ENCODE data around the gene PORCN.
A peak's percentile ranks its signal among the peaks of the same experiment; 100 is the strongest.
"Not testable (repeated sequence)": the region's sequence is repeated elsewhere in the genome, so short reads cannot be mapped to it uniquely, and the experiment has no call there.

The PORCN gene

DNA sequence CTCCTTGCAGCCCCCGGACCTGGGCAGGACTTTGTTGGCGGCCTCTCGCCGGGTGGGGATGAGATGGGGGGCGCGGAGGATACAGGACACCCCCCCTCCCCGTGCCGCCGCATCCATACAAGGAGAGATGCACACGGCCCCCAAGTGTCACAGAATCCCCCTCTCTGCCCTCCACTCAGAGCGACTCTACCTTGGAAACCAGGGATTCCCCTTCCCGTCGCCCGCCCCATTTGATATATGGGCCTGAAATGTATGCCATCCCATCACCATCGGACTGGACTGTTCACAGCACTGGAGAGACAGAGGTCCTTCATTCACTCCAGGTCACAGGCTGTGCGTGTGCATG, 426 bp downstream of the PORCN start:
- FAIRE-seq: peak; percentile 79
- DNase-seq (ENCODE audit: insufficient read length, low spot score): no peak

DNA sequence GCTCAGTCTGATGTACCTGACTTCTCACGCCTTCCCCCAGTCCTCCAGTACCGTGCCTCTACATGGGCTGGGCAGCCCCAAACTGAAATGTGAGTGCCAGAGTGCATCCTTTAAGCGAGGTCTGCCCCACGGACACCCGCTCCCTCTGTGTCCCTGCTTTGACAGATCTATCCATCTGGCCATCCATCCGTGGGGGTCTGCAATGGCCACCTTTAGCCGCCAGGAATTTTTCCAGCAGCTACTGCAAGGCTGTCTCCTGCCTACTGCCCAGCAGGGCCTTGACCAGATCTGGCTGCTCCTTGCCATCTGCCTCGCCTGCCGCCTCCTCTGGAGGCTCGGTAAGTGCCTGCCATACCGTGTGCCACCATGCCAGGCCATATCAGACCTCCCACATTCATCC, 827 bp downstream of the PORCN start:
- FAIRE-seq: no peak
- DNase-seq (ENCODE audit: insufficient read length, low spot score): no peak

DNA sequence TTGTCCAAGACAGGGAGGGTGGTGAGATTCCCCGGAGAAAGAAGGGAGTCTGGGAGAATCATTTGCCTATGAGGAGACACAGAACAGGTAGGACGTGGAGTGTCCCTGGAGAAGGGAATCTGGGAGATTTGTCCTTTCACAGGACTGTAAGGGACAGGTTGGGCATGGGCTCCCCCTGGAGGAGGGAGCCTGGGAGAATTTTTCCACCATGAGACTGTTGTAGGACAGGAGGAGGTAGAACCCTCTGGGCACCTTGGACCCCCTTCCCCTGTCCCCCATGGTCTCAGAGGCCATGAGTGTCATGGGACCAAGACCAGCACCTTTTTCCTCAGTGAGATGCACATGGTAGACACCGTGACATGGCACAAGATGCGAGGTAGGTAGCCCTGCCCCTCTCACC, 2.8 kb downstream of the PORCN start:
- peak; percentile 45 for FAIRE-seq
- no peak for DNase-seq (ENCODE audit: insufficient read length, low spot score)

DNA sequence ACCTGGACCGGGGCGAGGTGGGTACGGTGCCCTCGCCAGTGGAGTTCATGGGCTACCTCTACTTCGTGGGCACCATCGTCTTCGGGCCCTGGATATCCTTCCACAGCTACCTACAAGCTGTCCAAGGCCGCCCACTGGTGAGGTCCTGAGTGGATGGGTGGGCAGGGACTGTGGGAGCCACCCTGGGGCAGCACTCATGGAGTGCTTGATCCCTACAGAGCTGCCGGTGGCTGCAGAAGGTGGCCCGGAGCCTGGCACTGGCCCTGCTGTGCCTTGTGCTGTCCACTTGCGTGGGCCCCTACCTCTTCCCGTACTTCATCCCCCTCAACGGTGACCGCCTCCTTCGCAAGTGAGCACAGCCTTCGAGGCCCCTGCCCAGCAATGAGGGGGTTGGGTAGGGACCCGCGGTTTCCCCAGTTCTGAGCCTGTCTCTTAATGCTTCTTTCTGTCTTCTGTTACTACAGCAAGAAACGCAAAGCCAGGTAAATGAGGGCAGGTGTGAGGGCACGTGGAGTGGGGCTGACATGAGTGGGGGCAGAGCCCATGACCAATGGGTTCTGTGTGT, 3.7 kb downstream of the PORCN start:
- DNase-seq (ENCODE audit: insufficient read length, low spot score) (no peak), FAIRE-seq (peak; percentile 58)

DNA sequence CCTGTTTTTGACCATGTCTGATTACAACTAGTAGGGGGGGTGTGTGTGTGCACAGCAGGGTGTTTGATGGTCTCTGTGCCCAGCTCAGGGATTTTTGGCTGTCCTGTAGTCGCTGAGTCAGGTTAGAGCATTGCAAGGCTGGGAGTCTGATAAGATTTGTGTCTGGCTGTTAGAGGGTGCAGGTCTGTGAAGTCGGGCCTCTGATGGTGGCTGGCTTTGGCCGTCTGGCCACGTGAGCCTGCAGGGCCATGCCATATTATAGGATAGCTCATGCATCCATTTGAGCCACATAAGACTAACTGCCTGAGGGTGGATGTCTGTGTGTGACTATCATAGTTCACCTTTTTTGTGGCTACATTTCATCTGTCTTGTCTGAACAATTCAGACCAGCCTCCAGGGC, 4.9 kb downstream of the PORCN start:
- DNase-seq (ENCODE audit: insufficient read length, low spot score) (no peak), FAIRE-seq (no peak)

DNA sequence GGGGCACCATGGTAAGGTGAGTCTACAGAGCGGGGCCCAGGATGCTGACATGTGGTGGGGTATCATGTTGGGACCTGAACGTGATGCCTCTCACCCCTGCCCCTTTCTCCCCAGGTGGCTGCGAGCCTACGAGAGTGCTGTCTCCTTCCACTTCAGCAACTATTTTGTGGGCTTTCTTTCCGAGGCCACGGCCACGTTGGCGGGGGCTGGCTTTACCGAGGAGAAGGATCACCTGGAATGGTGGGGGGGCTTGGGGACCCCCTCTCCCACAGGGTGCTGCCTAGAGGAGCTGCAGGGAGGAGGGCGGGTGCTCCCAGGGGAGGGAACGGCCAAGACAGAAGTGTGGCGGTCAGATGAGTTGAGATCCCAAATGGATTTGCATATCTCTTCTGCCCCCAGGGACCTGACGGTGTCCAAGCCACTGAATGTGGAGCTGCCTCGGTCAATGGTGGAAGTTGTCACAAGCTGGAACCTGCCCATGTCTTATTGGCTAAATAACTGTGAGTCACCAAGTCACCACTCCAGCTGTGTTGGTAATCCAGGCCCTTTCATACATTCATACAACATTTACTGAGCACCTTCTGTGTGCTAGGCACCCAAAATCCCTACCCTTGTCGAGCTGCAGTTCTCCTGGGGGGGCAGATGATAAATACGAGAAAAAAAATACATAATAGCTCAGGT, 5.5 kb downstream of the PORCN start:
- FAIRE-seq: peak; percentile 54
- no peak for DNase-seq (ENCODE audit: insufficient read length, low spot score)

DNA sequence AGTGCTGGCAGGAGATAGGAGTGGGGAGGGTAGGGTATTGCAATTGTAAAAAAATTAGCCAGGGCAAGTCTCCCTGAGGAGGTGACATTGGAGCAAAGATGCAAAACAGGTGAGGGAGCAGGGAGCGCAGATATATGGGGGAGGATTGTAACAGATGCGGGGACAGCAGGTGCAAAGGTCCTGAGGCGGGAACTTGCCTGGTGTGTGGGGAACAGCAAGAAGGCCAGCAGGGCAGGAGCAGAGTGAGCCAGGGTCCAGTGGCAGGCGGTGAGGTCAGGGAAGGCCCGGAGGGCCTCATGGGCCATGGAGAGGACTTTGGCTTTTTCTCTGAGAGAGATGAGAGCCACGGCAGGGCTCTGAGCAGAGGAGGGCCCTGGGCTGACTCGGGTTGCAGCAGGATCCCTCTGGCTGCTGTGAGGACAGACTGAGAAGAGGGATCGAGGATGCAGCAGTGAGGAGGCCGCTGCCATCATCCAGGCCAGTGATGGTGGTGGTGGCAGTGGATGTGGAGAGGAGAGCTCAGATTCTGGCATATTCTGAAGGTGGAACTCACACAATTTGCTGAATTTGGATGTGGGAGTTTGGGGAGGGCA, 6.2 kb downstream of the PORCN start:
- DNase-seq (ENCODE audit: insufficient read length, low spot score) (no peak), FAIRE-seq (no peak)

DNA sequence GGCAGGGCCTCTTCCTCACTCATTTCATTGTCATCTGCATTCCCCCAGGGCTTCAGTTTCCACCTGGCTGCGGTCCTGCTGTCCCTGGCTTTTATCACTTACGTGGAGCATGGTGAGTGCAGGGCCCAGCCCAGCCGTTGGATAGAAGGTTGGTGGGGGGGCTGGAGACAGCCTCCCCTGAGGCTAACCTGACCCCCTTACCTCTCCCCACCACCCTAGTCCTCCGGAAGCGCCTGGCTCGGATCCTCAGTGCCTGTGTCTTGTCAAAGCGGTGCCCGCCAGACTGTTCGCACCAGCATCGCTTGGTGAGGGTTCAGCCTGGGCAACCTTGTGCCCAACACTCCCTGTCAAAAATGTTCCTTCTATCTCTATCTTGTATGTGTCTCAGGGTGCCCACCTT, 7.0 kb downstream of the PORCN start:
- DNase-seq (ENCODE audit: insufficient read length, low spot score) (no peak), FAIRE-seq (no peak)

DNA sequence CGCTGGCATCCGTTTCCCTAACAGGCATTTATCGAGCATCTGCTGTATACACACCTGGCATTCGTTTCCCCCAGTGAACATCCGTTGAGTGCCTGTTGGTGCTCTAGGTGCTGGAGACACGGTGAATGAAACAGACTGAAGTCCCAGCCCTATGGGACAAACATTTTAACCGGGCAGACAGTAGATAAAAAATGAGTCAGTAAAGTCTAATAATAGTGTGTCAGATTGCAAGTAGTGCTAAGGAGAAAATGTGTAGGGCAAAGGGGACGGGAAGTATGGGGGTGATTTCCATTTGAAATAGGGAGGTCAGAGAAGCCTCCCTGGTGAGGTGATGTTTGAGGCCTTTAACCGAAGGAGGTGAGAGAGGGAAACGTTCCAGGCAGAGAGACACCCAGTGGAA, 7.5 kb downstream of the PORCN start:
- FAIRE-seq (no peak), DNase-seq (ENCODE audit: insufficient read length, low spot score) (no peak)

DNA sequence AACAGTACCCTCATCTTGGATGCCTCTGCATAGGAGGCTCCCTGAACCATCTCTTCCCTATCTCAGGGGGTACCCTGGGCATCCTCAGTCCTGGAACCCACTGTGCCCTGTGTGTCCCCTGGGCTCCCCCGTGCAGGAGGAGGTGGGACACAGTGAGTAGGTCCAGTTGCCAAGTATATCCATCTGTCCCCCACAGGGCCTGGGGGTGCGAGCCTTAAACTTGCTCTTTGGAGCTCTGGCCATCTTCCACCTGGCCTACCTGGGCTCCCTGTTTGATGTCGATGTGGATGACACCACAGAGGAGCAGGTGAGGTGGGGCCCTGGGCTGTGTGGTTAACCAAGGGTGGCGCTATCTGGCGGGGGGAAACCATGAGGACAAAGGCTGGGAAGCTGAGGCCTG, 8.2 kb downstream of the PORCN start:
- no peak for DNase-seq (ENCODE audit: insufficient read length, low spot score)
- no peak for FAIRE-seq

DNA sequence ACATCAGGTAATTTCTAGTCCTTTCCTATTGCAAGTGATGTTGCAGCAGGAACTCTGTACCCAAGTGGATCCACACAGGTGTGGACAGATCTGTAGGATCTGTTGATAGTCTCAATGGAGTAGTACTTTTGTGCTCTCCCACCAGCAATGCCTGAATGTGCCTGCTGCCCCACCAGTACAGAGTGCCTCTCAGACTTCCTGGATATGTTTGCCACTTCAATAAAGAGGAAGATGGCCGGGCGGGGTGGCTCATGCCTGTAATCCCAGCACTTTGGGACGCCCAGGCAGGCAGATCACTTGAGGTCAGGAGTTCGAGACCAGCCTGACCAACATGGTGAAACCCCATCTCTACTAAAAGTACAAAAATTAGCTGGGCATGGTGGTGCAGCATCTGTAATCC, 10.7 kb downstream of the PORCN start:
- not testable (repeated sequence) for DNase-seq (ENCODE audit: insufficient read length, low spot score); FAIRE-seq

DNA sequence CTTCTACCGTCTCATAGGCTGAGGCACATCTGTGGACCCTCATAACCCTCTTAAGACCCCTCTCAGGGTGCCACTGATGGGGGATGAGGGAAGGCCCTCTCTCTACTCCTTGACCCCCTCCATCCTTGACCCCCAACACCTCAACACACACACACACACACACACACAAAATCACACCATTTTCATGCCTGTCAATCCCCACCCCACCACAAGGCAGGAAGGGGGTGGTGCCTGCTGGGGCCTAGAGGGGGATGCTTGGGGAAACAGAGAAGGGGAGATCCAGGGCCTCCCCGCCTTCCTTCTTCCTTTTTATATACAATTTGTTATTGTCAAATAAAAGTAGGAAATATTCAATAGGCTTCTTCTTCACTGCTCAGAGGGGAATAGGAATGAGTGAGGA, 11.7 kb downstream of the PORCN start:
- DNase-seq (ENCODE audit: insufficient read length, low spot score) (no peak), FAIRE-seq (no peak)

DNA sequence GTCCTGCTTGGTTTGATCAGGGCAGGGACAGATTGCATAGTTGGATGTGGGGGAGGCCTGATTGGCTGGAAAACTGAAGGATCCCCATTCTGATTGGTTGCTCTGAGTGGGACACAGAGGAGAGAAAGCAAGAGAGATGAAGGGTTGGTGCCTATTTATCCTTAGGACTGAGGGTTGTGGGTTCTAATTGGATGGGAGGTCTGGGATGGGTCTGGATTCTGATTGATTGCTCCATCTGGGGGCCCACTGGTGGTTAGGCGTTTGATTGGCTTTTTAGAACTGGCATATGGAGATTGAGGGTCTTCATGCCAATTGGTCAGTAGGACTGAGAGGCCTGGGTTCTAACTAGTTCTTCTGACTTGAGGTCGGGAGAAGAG, 12.2 kb downstream of the PORCN start:
- no peak for DNase-seq (ENCODE audit: insufficient read length, low spot score)
- no peak for FAIRE-seq

DNA sequence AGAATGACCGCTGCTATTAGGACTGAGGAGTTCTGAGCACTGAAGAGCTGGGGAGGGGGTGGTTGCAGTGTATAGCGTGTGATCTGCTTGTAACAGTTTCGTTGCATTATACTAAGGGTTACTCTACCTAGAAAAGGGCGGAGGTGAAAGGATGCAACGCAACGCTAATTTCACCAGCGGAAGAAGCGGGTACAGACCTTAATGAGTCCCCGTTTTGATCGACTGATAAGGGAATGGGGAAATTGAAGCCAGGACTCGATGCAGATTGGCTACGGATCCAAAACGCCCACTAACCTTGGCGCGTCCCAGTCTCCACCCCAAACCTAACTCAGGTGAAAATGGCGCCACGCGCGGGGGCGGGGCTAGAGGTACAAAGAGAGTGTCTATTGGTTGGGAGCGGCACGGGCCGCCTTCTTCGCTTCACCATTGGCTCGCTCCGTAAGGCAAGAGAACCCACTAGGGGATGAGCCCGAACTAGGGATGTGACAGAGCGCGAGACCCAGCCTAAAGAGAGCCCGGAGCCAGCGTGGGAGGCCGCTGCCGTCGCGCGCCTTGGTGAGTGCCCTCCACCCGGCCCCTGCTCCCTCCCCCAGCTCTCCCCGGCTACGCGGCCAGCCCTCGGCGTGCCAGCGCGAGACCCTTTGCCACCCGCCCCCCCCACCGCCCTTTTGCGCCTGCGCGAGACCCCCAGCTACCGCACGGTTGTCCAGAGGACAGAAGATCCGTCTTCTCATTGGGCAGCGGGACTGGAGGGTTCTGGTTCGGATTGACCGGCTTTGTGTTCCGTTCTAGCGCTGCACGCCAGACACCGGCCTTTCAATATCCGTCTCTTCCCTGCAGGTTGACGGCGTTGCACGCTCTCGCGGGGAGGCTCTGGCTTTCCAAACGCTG, 12.8 kb downstream of the PORCN start, which contains the start of gene EBP:
Gene EBP (plus strand): TSS at position 456 of the 891 bp plus-strand sequence. CDS start 1,964 bp downstream, outside the sequence.
- DNase-seq (ENCODE audit: insufficient read length, low spot score) (peak; percentile 81), FAIRE-seq (peak; percentile 94)

DNA sequence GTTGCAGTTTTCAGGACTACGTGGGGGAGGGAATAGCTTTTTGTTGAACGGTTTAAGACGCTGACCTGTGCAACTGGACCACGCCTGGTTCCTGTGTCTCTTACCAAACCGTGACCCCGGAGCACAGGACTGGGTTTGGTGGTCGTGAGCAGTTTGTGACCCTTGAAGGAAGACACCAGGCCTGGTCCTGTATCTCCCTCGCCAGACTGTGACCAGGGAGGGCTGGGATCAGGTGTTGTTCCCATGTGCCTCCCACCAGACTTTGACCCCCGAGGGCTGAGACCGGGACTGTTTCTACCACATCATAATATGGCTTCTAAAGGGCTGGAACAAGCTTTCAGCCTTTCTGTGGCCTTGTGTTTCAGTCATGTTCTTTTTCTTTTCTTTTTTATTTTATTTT, 13.5 kb downstream of the PORCN start:
- DNase-seq (ENCODE audit: insufficient read length, low spot score) (no peak), FAIRE-seq (peak; percentile 76)

DNA sequence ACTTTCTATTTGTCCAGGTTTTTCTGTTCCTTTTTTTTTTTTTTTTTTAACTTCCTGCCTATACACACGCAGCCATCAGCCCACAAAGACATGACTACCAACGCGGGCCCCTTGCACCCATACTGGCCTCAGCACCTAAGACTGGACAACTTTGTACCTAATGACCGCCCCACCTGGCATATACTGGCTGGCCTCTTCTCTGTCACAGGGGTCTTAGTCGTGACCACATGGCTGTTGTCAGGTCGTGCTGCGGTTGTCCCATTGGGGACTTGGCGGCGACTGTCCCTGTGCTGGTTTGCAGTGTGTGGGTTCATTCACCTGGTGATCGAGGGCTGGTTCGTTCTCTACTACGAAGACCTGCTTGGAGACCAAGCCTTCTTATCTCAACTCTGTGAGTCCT, 14.9 kb downstream of the PORCN start:
- DNase-seq (ENCODE audit: insufficient read length, low spot score): no peak
- FAIRE-seq: no peak

DNA sequence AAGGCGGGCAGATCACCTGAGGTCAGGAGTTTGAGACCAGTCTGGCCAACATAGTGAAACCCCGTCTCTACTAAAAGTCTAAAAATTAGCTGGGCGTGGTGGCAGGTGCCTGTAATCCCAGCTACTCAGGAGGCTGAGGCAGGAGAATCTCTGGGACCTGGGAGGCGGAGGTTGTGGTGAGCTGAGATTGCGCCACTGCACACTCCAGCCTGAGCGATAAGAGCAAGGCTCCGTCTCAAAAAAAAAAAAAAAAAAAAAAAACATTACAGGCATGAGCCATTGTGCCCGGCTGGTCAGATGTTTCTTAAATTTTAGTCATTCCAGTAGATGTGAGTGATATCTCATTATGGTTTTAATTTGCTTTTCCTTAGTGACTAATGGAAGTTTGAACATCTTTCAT, 17.1 kb downstream of the PORCN start:
- DNase-seq (ENCODE audit: insufficient read length, low spot score); FAIRE-seq: not testable (repeated sequence)

DNA sequence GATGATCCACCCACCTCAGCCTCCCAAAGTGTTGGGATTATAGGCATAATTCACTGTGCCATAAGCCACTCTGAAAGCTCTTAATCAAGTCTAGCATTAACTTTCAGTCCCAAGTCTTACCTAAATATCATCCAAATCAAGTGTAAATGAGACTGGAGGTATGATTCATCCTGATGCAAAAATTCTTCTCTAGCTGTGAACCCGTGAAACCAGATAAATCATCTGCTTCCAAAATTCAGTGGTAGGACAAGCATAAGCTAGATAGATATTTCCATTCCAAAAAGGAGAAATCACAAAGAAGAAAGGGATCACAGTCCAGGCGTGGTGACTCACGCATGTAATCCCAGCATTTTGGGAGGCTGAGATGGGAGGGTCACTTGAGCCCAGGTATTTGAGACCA, 21.9 kb downstream of the PORCN start:
- FAIRE-seq: no peak
- no peak for DNase-seq (ENCODE audit: insufficient read length, low spot score)

DNA sequence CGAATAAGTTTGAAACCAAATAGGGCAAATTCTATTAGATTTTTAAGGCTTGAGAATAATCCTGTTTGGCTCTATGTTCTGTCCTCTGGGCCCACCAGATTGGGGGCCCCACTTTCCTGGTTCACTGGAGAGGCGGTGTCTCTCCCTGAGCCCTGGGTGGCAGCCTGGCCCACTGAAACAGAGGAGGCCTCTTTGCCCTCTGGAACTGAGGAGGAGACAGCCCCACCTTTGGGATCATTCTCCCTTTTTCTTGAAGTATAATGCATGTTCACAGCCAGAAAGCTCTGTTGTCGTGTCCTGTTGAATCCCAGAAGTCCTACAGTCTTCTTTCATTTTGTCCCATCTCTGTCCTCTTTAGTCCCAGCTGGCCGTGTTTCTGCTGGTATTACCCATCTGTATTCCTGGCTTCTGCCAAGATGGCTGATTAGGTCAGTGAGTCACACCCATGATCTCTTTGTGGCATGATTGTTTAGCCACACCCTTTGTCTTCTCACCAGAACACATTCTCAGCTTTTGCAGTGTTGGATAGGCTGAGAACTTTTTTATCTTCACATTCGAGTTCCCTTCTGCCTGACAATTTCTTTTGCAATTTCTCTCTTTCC, 22.7 kb downstream of the PORCN start:
- FAIRE-seq: no peak

DNA sequence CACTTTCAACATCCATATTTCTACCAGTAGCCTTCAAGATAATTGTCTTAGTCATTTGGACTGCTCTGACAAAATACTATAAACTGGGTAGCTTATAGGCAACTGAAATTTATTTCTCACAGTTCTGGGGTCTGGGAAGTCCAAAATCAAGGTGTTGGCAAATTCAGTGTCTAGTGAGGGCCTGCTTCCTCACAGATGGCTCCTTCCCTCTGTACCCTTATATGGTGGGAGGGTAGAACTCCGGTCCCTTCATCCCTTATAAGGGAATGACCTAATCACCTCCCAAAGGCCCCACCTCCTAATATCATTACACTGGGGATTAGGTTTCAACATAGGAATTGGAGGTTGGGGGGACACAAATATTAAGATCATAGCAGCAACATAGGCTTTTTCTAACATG, 23.4 kb downstream of the PORCN start:
- DNase-seq (ENCODE audit: insufficient read length, low spot score): no peak
- FAIRE-seq: no peak

More for the DNA sequence above, 22.7 kb downstream of the PORCN start:
- DNase-seq (ENCODE audit: insufficient read length, low spot score): no peak

DNA sequence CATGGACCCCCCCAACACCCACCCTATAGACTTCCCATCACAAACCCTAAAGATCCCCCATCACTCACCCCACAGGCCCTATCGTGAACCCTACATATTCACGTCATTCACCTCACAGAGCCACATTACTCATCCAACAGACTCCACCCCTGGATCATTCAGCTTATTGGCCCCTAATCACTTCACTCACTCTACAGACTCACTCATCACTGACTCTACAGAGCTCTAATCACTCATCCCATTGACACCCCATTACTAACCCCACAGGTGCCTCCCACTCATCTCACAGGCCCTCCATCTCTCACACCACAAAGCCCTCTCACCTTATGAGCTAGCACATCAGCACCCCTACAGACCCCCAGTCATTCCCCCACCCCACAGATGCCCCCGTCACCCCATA, 24.4 kb downstream of the PORCN start:
- DNase-seq (ENCODE audit: insufficient read length, low spot score): no peak
- FAIRE-seq: no peak

Data from GM19239 (cell line).